ENCODE data around the gene DSCAM.

DNA sequence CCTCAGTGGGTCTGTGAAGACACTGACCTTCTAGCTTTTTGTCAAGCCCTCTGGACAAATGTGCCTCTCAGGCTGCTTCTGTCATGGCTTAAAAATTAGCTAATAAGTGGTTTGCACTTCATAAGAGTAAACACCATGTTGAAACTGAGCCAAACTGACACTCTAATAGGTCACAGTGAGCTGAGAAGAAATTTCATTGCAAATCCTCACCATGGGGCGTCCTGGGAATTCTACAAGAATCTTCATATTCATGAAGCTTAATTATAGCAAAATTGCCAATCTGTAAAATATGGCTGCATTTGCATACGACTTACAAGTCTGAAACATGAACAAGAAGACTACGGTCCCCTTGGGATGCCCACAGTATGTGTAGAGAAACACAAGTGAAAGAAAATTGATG is 188.6 kb downstream of the DSCAM start:
- no peak for TF ChIP-seq EZH2 (IDR thresholded peaks at IDR 0.05; ENCODE audit: insufficient read depth, poor library complexity, severe bottlenecking)
- TF ChIP-seq EZH2phosphoT487 (IDR thresholded peaks at IDR 0.05; ENCODE audit: insufficient read depth, low read depth): no peak
